Prostate gland (tissue), 2 donors: ENCODE data around the gene ING1.

ENCODE experiments used
- CTCF ChIP-seq, 4 experiments: fragments of 200-600 bp in 2 of 4; fragments of 450-650 bp in 2 of 4; sonication (generic) in 2 of 4; IDR thresholded peaks; 1 replicate in 3 of 4; 2 replicates in 1 of 4; pipeline ENCODE4 v1.5.1; 2016 to 2019; ENCODE audit warnings: antibody characterized with exemption in 4 of 4, mild to moderate bottlenecking in 2 of 4, moderate library complexity in 2 of 4
- POLR2A ChIP-seq: fragments of 450-650 bp; IDR thresholded peaks from one replicate; pipeline ENCODE4 v1.6.1; 2016; ENCODE audit warnings: antibody characterized with exemption, mild to moderate bottlenecking
- POLR2AphosphoS5 ChIP-seq: sonication (generic); formaldehyde crosslinking; IDR thresholded peaks from one replicate; pipeline ENCODE4 v1.6.1; 2017; ENCODE audit warnings: antibody characterized with exemption

DNA sequence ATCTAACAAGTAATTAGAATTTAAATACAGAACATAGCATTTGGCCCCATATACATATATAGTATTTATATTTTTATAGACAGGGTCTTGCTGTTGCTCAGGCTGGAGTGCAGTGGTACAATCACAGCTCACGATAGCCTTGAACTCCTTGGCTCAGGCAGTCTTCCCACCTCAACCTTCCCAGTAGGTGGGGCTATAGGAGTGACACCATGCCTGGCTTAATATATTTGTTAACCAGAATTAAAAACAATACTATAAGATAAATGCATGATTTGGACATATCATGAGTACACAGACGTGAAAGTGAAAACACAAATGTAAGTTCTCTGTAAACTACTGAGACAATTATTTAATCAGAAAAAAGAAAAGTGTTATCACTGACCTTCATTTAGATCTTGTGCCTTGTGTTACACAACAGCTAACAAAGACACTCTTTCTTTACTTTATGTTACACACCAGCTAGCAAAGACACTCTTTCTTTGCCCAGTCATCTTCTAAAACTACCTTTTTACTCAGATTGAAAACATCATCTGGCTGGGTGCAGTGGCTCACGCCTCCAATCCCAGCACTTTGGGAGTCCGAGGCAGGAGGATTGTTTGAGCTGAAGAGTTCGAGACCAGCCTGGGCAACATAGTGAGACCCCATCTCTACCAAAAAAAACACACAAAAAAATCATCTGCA is 30.2 kb upstream of the ING1 start:
- TF ChIP-seq CTCF (IDR thresholded peaks at IDR 0.05) (peak in 3 of 4 experiments; percentile 19 to 48 (median 23)), POLR2A (no peak), POLR2AphosphoS5 (no peak)
